Testis (tissue), 2 donors: ENCODE results near the gene CLASRP.

Experiments
- POLR2A ChIP-seq: fragments of 450-650 bp; IDR thresholded peaks from one replicate; pipeline ENCODE4 v1.6.1; 2017; ENCODE audit warnings: antibody characterized with exemption, mild to moderate bottlenecking, moderate library complexity
- TF ChIP-seq, protein P1 (sequence below), 3 experiments: fragments of 450-650 bp in 2 of 3; fragments of 200-600 bp in 1 of 3; sonication (generic) in 1 of 3; IDR thresholded peaks; one replicate each; pipeline ENCODE4 v1.5.1; 2016 to 2019; ENCODE audit warnings: antibody characterized with exemption in 3 of 3, mild to moderate bottlenecking in 2 of 3, moderate library complexity in 1 of 3

DNA sequence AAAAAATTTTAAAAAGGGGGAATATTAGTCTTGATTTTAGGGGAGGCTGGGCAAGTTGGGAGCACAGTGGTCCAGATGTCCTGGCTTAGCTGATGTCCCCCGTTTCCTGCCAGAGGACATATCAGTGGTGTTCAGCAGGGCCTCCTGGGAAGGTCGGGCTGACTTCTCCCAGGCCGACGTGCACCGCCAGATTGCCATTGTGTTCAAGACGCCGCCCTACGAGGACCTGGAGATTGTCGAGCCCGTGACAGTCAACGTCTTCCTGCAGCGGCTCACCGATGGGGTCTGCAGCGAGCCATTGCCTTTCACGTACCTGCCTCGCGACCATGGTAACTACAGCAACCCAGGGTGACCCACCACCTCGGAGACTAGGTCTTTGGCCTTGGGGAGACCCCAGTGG is 6.4 kb upstream of the CLASRP start:
- TF ChIP-seq, protein P1, sequence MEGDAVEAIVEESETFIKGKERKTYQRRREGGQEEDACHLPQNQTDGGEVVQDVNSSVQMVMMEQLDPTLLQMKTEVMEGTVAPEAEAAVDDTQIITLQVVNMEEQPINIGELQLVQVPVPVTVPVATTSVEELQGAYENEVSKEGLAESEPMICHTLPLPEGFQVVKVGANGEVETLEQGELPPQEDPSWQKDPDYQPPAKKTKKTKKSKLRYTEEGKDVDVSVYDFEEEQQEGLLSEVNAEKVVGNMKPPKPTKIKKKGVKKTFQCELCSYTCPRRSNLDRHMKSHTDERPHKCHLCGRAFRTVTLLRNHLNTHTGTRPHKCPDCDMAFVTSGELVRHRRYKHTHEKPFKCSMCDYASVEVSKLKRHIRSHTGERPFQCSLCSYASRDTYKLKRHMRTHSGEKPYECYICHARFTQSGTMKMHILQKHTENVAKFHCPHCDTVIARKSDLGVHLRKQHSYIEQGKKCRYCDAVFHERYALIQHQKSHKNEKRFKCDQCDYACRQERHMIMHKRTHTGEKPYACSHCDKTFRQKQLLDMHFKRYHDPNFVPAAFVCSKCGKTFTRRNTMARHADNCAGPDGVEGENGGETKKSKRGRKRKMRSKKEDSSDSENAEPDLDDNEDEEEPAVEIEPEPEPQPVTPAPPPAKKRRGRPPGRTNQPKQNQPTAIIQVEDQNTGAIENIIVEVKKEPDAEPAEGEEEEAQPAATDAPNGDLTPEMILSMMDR (IDR thresholded peaks at IDR 0.05), result no peak
- TF ChIP-seq POLR2A, result no peak
